ENCODE results near the gene CUX1. TPM values are rescaled to one million over a fixed set of nuclear protein-coding genes. Genes with fewer than 3 reads are reported as not detected.
A peak's percentile ranks its signal among the peaks of the same experiment; 100 is the strongest.

The CUX1 gene
- total and polyA plus RNA-seq, 10 of the 15 experiments (the other 5 are each of a cell fraction or from before 2014, with no cell fraction given): 6.1 to 48.6 (median 25.9) TPM

DNA sequence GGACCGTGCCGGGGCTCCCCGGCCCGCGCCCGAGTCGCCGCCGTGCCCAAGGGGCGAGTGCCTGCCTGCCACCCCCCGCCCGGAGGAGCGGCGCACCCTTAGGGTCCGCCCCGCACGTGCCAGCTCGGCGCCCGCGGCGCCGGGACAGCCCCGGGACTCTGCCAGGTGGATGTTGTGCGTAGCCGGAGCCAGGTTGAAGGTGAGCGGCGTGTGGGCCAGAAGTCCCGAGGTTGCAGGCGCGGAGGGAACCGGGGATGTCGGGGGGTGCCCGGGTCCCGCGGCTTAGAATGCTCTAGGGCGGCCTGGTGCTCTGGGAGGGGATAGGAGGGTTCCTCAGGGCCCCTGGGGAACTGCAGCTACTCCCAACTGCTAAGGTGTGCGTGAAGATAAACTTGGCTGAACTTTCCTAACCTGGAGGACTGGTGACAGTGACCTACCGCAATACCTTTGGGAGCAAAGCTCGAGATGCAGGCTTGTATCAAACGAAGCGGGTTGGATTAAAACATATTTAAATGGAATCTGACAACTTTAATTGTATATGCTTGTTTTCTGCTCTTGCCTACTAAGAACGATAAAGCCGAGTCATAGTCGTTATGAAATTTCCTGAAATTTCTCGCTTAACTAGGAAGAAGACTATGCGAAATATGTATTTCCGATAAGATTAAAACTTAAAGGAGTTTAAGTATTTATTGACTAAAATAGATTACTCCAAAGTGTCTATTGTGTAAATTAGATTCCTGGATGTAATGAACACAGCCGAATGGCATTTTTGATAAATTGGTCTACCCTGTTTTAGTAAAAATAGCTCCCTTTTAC is at the start of gene CUX1 (continued):
- TF ChIP-seq E4F1 (IDR thresholded peaks at IDR 0.05; ENCODE audit: borderline replicate concordance, partially characterized antibody) (no peak), SREBF2 (IDR thresholded peaks at IDR 0.05; ENCODE audit: low read length) (no peak), IRF4 (IDR thresholded peaks at IDR 0.05; ENCODE audit: low read depth, low read length) (0 out of 2 replicates have a peak, but pooled peaks have one; percentile 9), BACH1 (IDR thresholded peaks at IDR 0.05; ENCODE audit: borderline replicate concordance) (0 out of 2 replicates have a peak, but pooled peaks have one; percentile 40), NRF1 (conservative IDR thresholded peaks at IDR 0.05; ENCODE audit: low read depth, low read length) (no peak), GATAD2B (conservative IDR thresholded peaks at IDR 0.05; ENCODE audit: low read depth) (peak; percentile 15; the same call in 1 of the 2 replicates), MEF2B (IDR thresholded peaks at IDR 0.05; ENCODE audit: partially characterized antibody, poor library complexity, severe bottlenecking) (peak; percentile 74), HDAC6 (IDR thresholded peaks at IDR 0.05; ENCODE audit: unreplicated experiment) (peak; percentile 63), MXI1 (IDR thresholded peaks at IDR 0.05; ENCODE audit: low read depth, low read length) (peak; percentile 19; the same call in 1 of the 2 replicates), NR2F1 (conservative IDR thresholded peaks at IDR 0.05) (peak; percentile 45; the same call in 1 of the 2 replicates), HCFC1 (IDR thresholded peaks at IDR 0.05; ENCODE audit: low read length) (no peak), BCL11A (IDR thresholded peaks at IDR 0.05; ENCODE audit: low read depth, low read length) (no peak), IKZF1 (conservative IDR thresholded peaks at IDR 0.05) (0 out of 2 replicates have a peak, but pooled peaks have one; percentile 23), BHLHE40 (IDR thresholded peaks at IDR 0.05; ENCODE audit: borderline replicate concordance in 1 of 2, low read depth in 2 of 2, low read length in 1 of 2) (peak; percentile 93 to 99)
- TF ChIP-seq, protein P1, sequence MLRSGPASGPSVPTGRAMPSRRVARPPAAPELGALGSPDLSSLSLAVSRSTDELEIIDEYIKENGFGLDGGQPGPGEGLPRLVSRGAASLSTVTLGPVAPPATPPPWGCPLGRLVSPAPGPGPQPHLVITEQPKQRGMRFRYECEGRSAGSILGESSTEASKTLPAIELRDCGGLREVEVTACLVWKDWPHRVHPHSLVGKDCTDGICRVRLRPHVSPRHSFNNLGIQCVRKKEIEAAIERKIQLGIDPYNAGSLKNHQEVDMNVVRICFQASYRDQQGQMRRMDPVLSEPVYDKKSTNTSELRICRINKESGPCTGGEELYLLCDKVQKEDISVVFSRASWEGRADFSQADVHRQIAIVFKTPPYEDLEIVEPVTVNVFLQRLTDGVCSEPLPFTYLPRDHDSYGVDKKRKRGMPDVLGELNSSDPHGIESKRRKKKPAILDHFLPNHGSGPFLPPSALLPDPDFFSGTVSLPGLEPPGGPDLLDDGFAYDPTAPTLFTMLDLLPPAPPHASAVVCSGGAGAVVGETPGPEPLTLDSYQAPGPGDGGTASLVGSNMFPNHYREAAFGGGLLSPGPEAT (IDR thresholded peaks at IDR 0.05; ENCODE audit: low read depth): peak; percentile 18; the same call in 1 of the 2 replicates
